ENCODE results near the gene CD6. TPM values are rescaled to one million over a fixed set of nuclear protein-coding genes. Genes with fewer than 3 reads are reported as not detected.
"Not testable (repeated sequence)": the region's sequence is repeated elsewhere in the genome, so short reads cannot be mapped to it uniquely, and the experiment has no call there.

CD6 gene
- total RNA-seq, 1 donor from 2014 or later: 0.70 TPM

- Mint-ChIP-seq H3K9me3 (peaks cover 4% of the 10 kb centered on the region), H3K4me1 (ENCODE audit: unreplicated experiment) (peaks cover 11% of the 10 kb centered on the region), H3K27me3 (peaks cover 3% of the 10 kb centered on the region), H3K27ac (no peak overlapping the region), H3K4me3 (no peak overlapping the region), H3K36me3 (no peaks in the 10 kb centered on the region)
- no peak for TF ChIP-seq CTCF (conservative IDR thresholded peaks at IDR 0.05)
- DNase-seq (ENCODE audit: extremely low spot score, unreplicated experiment): no peak
These were observed 87.8 kb downstream of the CD6 start for GRCh38 chr11:61059260-61059752.

- DNase-seq (ENCODE audit: extremely low spot score, unreplicated experiment): no peak
- Mint-ChIP-seq H3K27ac (peak overlapping the region; percentile 96), H3K27me3 (peaks cover 3% of the 10 kb centered on the region), H3K4me1 (ENCODE audit: unreplicated experiment) (peaks cover 11% of the 10 kb centered on the region), H3K36me3 (no peaks in the 10 kb centered on the region), H3K4me3 (peak overlapping the region; percentile 37), H3K9me3 (peaks cover 4% of the 10 kb centered on the region)
- no peak for TF ChIP-seq CTCF (conservative IDR thresholded peaks at IDR 0.05)
These were observed 89.8 kb downstream of the CD6 start for GRCh38 chr11:61061081-61061826.

- Mint-ChIP-seq H3K27me3 (peaks cover 3% of the 10 kb centered on the region), H3K27ac (peak overlapping the region; percentile 96), H3K4me3 (no peak overlapping the region), H3K9me3 (peaks cover 4% of the 10 kb centered on the region), H3K4me1 (ENCODE audit: unreplicated experiment) (peaks cover 15% of the 10 kb centered on the region), H3K36me3 (no peaks in the 10 kb centered on the region)
- no peak for DNase-seq (ENCODE audit: extremely low spot score, unreplicated experiment)
- no peak for TF ChIP-seq CTCF (conservative IDR thresholded peaks at IDR 0.05)
These were observed 90.9 kb downstream of the CD6 start for GRCh38 chr11:61062181-61062930.

GRCh38 chr11:61065236-61065635, 93.8 kb downstream of the CD6 start:
- not testable (repeated sequence) for H3K27me3 Mint-ChIP-seq, H3K9me3 Mint-ChIP-seq, H3K4me3 Mint-ChIP-seq, H3K27ac Mint-ChIP-seq, H3K36me3 Mint-ChIP-seq
- H3K4me1 Mint-ChIP-seq (ENCODE audit: unreplicated experiment): peaks cover 28% of the 10 kb centered on the region
- peak; percentile 44 for DNase-seq (ENCODE audit: extremely low spot score, unreplicated experiment)

- no peaks in the 10 kb centered on the region for H3K36me3 Mint-ChIP-seq
- peaks cover 3% of the 10 kb centered on the region for H3K27me3 Mint-ChIP-seq
- no peak overlapping the region for H3K27ac Mint-ChIP-seq
- DNase-seq (ENCODE audit: extremely low spot score, unreplicated experiment): peak; percentile 53
- H3K9me3 Mint-ChIP-seq: peaks cover 2% of the 10 kb centered on the region
- no peak overlapping the region for H3K4me3 Mint-ChIP-seq
- TF ChIP-seq CTCF (conservative IDR thresholded peaks at IDR 0.05): no peak
- H3K4me1 Mint-ChIP-seq (ENCODE audit: unreplicated experiment): peaks cover 34% of the 10 kb centered on the region
These were observed 94.6 kb downstream of the CD6 start for GRCh38 chr11:61065955-61066638.
